ENCODE data around the gene RPF1. TPM values are rescaled to one million over a fixed set of nuclear protein-coding genes. Genes with fewer than 3 reads are reported as not detected.

Gene RPF1
- polyA plus RNA-seq, 1 donor (not counting 4 experiments of a cell fraction or from before 2014, with no cell fraction given), result 57.8 TPM

- H3K79me2 ChIP-seq (ENCODE audit: control insufficient read depth, insufficient read depth, low read length), result no peaks in the 10 kb centered on the region
- H3K9me3 ChIP-seq (ENCODE audit: control insufficient read depth, low read depth, low read length), result no peaks in the 10 kb centered on the region
- no peaks in the 10 kb centered on the region for H3K27me3 ChIP-seq (ENCODE audit: control insufficient read depth, extremely low read depth, insufficient read depth, low read length)
- DNase-seq (ENCODE audit: low read depth, low spot score) (no peak), FAIRE-seq (no peak)
- no peak overlapping the region for H3K27ac ChIP-seq (ENCODE audit: control insufficient read depth, insufficient read depth, low read length)
- no peak overlapping the region for H3K4me3 ChIP-seq (ENCODE audit: control insufficient read depth in 2 of 3, extremely low read depth in 1 of 3, insufficient read depth in 2 of 3, low read depth in 1 of 3, low read length in 3 of 3)
- dilution Hi-C loops (cut with MboI; ENCODE audit: extremely low pct_ligation_motif_present, low sequenced_read_pairs), result no loop called here
- TF ChIP-seq, protein P1, sequence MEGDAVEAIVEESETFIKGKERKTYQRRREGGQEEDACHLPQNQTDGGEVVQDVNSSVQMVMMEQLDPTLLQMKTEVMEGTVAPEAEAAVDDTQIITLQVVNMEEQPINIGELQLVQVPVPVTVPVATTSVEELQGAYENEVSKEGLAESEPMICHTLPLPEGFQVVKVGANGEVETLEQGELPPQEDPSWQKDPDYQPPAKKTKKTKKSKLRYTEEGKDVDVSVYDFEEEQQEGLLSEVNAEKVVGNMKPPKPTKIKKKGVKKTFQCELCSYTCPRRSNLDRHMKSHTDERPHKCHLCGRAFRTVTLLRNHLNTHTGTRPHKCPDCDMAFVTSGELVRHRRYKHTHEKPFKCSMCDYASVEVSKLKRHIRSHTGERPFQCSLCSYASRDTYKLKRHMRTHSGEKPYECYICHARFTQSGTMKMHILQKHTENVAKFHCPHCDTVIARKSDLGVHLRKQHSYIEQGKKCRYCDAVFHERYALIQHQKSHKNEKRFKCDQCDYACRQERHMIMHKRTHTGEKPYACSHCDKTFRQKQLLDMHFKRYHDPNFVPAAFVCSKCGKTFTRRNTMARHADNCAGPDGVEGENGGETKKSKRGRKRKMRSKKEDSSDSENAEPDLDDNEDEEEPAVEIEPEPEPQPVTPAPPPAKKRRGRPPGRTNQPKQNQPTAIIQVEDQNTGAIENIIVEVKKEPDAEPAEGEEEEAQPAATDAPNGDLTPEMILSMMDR (optimal IDR thresholded peaks at IDR 0.05 in 1 of 3, IDR thresholded peaks at IDR 0.05 in 1 of 3, conservative IDR thresholded peaks at IDR 0.05 in 1 of 3; ENCODE audit: extremely low read depth in 1 of 3, insufficient read depth in 2 of 3, low read length in 3 of 3), result no peak
- TF ChIP-seq EZH2 (IDR thresholded peaks at IDR 0.05; ENCODE audit: low read length), result no peak
- H3K36me3 ChIP-seq (ENCODE audit: control insufficient read depth in 2 of 2, extremely low read depth in 1 of 2, insufficient read depth in 2 of 2, low read length in 2 of 2), result no peaks in the 10 kb centered on the region
- no peak overlapping the region for H2AFZ ChIP-seq (ENCODE audit: control insufficient read depth, low read length)
- H3K9me1 ChIP-seq (ENCODE audit: control insufficient read depth, extremely low read depth, insufficient read depth, low read length), result no peaks in the 10 kb centered on the region
- H3K4me1 ChIP-seq (ENCODE audit: control insufficient read depth, extremely low read depth, insufficient read depth, low read length), result no peaks in the 10 kb centered on the region
- no peak overlapping the region for H3K9ac ChIP-seq (ENCODE audit: control insufficient read depth, extremely low read depth, insufficient read depth, low read length)
- no peaks in the 10 kb centered on the region for H4K20me1 ChIP-seq (ENCODE audit: control insufficient read depth, extremely low read depth, insufficient read depth, low read length)
- no peak overlapping the region for H3K4me2 ChIP-seq (ENCODE audit: control insufficient read depth, extremely low read depth, insufficient read depth, low read depth, low read length)
These were observed 46.7 kb downstream of the RPF1 start for GRCh38 chr1:84525779-84526178.

- dilution Hi-C loops (cut with MboI; ENCODE audit: extremely low pct_ligation_motif_present, low sequenced_read_pairs), result no loop called here
- Histone ChIP-seq H3K4me1 (ENCODE audit: control insufficient read depth, extremely low read depth, insufficient read depth, low read length) (no peaks in the 10 kb centered on the region), H3K27ac (ENCODE audit: control insufficient read depth, insufficient read depth, low read length) (no peak overlapping the region), H3K27me3 (ENCODE audit: control insufficient read depth, extremely low read depth, insufficient read depth, low read length) (no peaks in the 10 kb centered on the region), H3K9ac (ENCODE audit: control insufficient read depth, extremely low read depth, insufficient read depth, low read length) (no peak overlapping the region), H3K9me3 (ENCODE audit: control insufficient read depth, low read depth, low read length) (no peaks in the 10 kb centered on the region), H3K4me3 (ENCODE audit: control insufficient read depth in 2 of 3, extremely low read depth in 1 of 3, insufficient read depth in 2 of 3, low read depth in 1 of 3, low read length in 3 of 3) (no peak overlapping the region), H3K36me3 (ENCODE audit: control insufficient read depth in 2 of 2, extremely low read depth in 1 of 2, insufficient read depth in 2 of 2, low read length in 2 of 2) (no peaks in the 10 kb centered on the region), H2AFZ (ENCODE audit: control insufficient read depth, low read length) (no peak overlapping the region), H3K79me2 (ENCODE audit: control insufficient read depth, insufficient read depth, low read length) (no peaks in the 10 kb centered on the region), H4K20me1 (ENCODE audit: control insufficient read depth, extremely low read depth, insufficient read depth, low read length) (no peaks in the 10 kb centered on the region), H3K4me2 (ENCODE audit: control insufficient read depth, extremely low read depth, insufficient read depth, low read depth, low read length) (no peak overlapping the region), H3K9me1 (ENCODE audit: control insufficient read depth, extremely low read depth, insufficient read depth, low read length) (no peaks in the 10 kb centered on the region)
- FAIRE-seq, result no peak
- DNase-seq (ENCODE audit: low read depth, low spot score), result no peak
- TF ChIP-seq, protein P1 (optimal IDR thresholded peaks at IDR 0.05 in 1 of 3, IDR thresholded peaks at IDR 0.05 in 1 of 3, conservative IDR thresholded peaks at IDR 0.05 in 1 of 3; ENCODE audit: extremely low read depth in 1 of 3, insufficient read depth in 2 of 3, low read length in 3 of 3), result no peak
- no peak for TF ChIP-seq EZH2 (IDR thresholded peaks at IDR 0.05; ENCODE audit: low read length)
These were observed 59.5 kb downstream of the RPF1 start for GRCh38 chr1:84538599-84538998.

Measured in keratinocyte (primary cell).